Caco-2 (cell line): Measurements from ENCODE around the gene EMC8. TPM values are rescaled to one million over a fixed set of nuclear protein-coding genes. Genes with fewer than 3 reads are reported as not detected.
A peak's percentile ranks its signal among the peaks of the same experiment; 100 is the strongest.
"Not testable (repeated sequence)": the region's sequence is repeated elsewhere in the genome, so short reads cannot be mapped to it uniquely, and the experiment has no call there.

Experiments
- BruUV-seq: library from RNA; stranded (reverse); fragments of 400-500 nt; replicated peaks from 2 replicates; lab custom pipeline; 2021; lab: Mats Ljungman, UMichigan
- CTCF ChIA-PET: fragments of 300-600 bp; sonication (Branson Sonifier 250); formaldehyde crosslinking; loops from one replicate; lab custom pipeline; 2022; ENCODE audit warnings: antibody characterized with exemption; lab: Charles Lee
- POLR2A ChIA-PET: fragments of 300-600 bp; sonication (Branson Sonifier 250); formaldehyde crosslinking; loops from one replicate; lab custom pipeline; 2022; ENCODE audit warnings: antibody characterized with exemption; lab: Charles Lee
- DNase-seq, 2 experiments: peaks; one replicate each; pipeline versions ENCODE4 v3.0.0 to v3.0.0-alpha.2; 2020 to 2022
- H3K27me3 ChIP-seq: replicated peaks from 2 replicates; pipeline ENCODE4 v1.6.0; 2011; ENCODE audit warnings: low read length; ENCODE audit not compliant: control insufficient read depth, insufficient read depth
- H3K36me3 ChIP-seq: 2 replicates; pipeline ENCODE4 v1.5.1; 2011; ENCODE audit warnings: low read length; ENCODE audit not compliant: control insufficient read depth, insufficient read depth
- H3K4me1 ChIP-seq: fragments of 250-450 bp; sonication (Bioruptor Pico); 2 replicates; pipeline ENCODE4 v1.5.1; 2020; ENCODE audit warnings: mild to moderate bottlenecking
- H3K4me3 ChIP-seq: 2 replicates; pipeline ENCODE4 v1.5.1; 2011; ENCODE audit warnings: low read depth, mild to moderate bottlenecking, control low read depth, low read length
- H3K9me3 ChIP-seq: fragments of 250-450 bp; sonication (Bioruptor Pico); 2 replicates; pipeline ENCODE4 v1.5.1; 2020; ENCODE audit warnings: mild to moderate bottlenecking, moderate library complexity
- H3K27ac Mint-ChIP-seq: one replicate; pipeline ENCODE4 v1.8.0; 2022; ENCODE audit warnings: mixed read lengths; ENCODE audit not compliant: unreplicated experiment
- H3K27me3 Mint-ChIP-seq: one replicate; pipeline ENCODE4 v1.8.0; 2022; ENCODE audit warnings: mixed read lengths; ENCODE audit not compliant: insufficient read depth, unreplicated experiment
- H3K36me3 Mint-ChIP-seq: one replicate; pipeline ENCODE4 v1.8.0; 2022; ENCODE audit warnings: mild to moderate bottlenecking, mixed read lengths; ENCODE audit not compliant: insufficient read depth, unreplicated experiment
- H3K4me1 Mint-ChIP-seq: one replicate; pipeline ENCODE4 v1.8.0; 2022; ENCODE audit warnings: low read depth, mixed read lengths; ENCODE audit not compliant: unreplicated experiment
- H3K4me3 Mint-ChIP-seq: one replicate; pipeline ENCODE4 v1.8.0; 2022; ENCODE audit warnings: mild to moderate bottlenecking, moderate library complexity, mixed read lengths; ENCODE audit not compliant: unreplicated experiment
- H3K9me3 Mint-ChIP-seq: one replicate; pipeline ENCODE4 v1.8.0; 2022; ENCODE audit warnings: mixed read lengths; ENCODE audit not compliant: unreplicated experiment
- CTCF ChIP-seq, 2 experiments: fragments of 200-600 bp in 1 of 2; IDR thresholded peaks; 1 replicate in 1 of 2; 2 replicates in 1 of 2; pipeline versions ENCODE4 v1.5.1 to v1.8.0; 2011 to 2022; ENCODE audit warnings: antibody characterized with exemption in 1 of 2, control low read depth in 1 of 2, inconsistent platforms in 1 of 2, low read depth in 1 of 2, low read length in 1 of 2, mild to moderate bottlenecking in 1 of 2, moderate library complexity in 1 of 2; ENCODE audit not compliant: insufficient read depth in 1 of 2, severe bottlenecking in 1 of 2, unreplicated experiment in 1 of 2
- intact Hi-C: fragments of 100-400 bp; cut with micrococcal nuclease; formaldehyde crosslinking; loops from one replicate; pipeline ENCODE4 v1.10.0; 2022; ENCODE audit not compliant: unreplicated experiment
- total RNA-seq: library from RNA; stranded (reverse); gene quantifications from 2 replicates; pipeline ENCODE4 v1.2.3, GENCODE V29; 2022

EMC8 gene
- total RNA-seq, 1 experiment from 2014 or later = 94.7 TPM

DNA sequence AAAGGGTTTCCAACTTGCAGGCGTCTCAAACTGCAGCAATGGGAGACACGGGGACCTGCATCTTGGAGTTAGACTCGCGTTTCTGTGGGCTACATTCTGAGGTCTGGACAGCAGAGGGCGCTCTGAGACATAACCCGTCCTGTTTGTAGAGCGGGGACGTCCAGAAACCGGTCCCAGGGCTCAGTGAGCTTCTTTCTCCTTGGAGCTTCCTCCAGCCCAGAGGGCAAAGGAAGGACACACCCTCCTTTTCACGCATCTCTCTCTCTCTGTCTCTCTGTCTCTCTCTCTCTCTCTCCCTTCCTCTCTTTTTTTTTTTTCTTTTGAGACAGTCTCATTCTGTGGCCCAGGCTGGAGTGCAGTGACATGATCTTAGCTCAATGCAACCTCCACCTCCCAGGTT, 19.9 kb upstream of the EMC8 start:
- no peak overlapping the region for H3K4me3 ChIP-seq
- Mint-ChIP-seq H3K27me3 (no peaks in the 10 kb centered on the region), H3K36me3 (no peaks in the 10 kb centered on the region), H3K9me3 (no peaks in the 10 kb centered on the region), H3K4me1 (peaks cover 7% of the 10 kb centered on the region), H3K27ac (no peak overlapping the region), H3K4me3 (no peak overlapping the region)
- DNase-seq = peak; percentile 90 to 91
- POLR2A ChIA-PET = interaction anchor here (0.6 kb wide), 1 partner anchor 735 kb away, joined by 3 read pairs; no protein-coding TSS in a partner anchor
- BruUV-seq = no TSS peak
- TF ChIP-seq CTCF (IDR thresholded peaks at IDR 0.05; ENCODE audit: insufficient read depth in 1 of 2, low read depth in 1 of 2, low read length in 1 of 2, severe bottlenecking in 1 of 2, unreplicated experiment in 1 of 2) = peak; percentile 82 to 89
- H3K27me3 ChIP-seq = no peaks in the 10 kb centered on the region
- CTCF ChIA-PET = interaction anchor here (0.6 to 3.8 kb wide), 32 partner anchors 9 to 1114 kb away, joined by 3 to 147 read pairs (median 5); partner anchors contain the start of gene IRF8
- intact Hi-C loops = loop anchor here (5.0 kb wide), 1 partner anchor 698 kb away; no protein-coding TSS in a partner anchor
- no peaks in the 10 kb centered on the region for H3K9me3 ChIP-seq
- H3K4me1 ChIP-seq = peaks cover 3% of the 10 kb centered on the region; the same call in 1 of the 2 replicates
- H3K36me3 ChIP-seq = no peaks in the 10 kb centered on the region

DNA sequence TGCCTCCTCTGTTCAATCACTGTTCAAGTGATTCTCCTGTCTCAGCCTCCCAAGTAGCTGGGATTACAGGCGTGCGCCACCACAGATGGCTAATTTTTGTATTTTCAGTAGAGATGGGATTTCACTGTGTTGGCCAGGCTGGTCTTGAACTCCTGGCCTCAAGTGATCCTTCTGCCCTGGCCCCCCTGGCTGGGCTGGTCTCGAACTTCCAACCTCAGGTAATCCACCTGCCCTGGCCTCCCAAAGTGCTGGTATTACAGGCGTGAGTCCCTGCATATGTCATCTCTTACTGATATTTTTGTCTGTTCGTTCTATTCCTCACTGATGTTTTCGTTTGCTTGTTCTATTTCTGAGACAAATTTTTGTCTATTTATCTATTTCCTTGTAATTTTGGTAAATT, 17.9 kb upstream of the EMC8 start:
- H3K9me3 ChIP-seq, H3K27me3 ChIP-seq, H3K36me3 ChIP-seq, H3K27ac Mint-ChIP-seq, H3K9me3 Mint-ChIP-seq, BruUV-seq, CTCF ChIA-PET, H3K4me3 Mint-ChIP-seq, H3K36me3 Mint-ChIP-seq, H3K27me3 Mint-ChIP-seq, DNase-seq, POLR2A ChIA-PET, H3K4me3 ChIP-seq, H3K4me1 ChIP-seq: not testable (repeated sequence)
- intact Hi-C loops = loop anchor here (5.0 kb wide), 1 partner anchor 700 kb away; no protein-coding TSS in a partner anchor
- peaks cover 12% of the 10 kb centered on the region for H3K4me1 Mint-ChIP-seq

DNA sequence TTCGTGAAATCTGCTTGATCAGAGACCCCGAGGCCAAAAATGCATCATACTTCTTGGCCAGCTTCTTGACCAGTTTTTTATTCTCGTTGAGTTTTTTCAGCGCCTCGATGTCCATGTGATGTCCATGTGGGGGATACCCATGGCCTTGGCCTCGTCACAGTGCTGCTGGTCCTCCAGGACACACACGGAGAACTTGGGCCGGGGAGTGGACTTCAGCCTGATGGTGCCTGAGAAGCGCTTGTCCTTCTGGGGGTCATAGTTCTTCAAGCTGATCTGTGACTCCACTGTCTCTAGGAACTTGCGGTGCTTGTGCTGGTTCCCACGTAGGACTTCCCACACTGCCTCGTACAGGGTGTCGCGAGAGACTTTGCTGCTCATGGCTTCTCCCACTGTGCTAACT, 16.8 kb upstream of the EMC8 start:
- Mint-ChIP-seq H3K9me3 (no peaks in the 10 kb centered on the region), H3K4me3 (no peak overlapping the region), H3K27me3 (no peaks in the 10 kb centered on the region), H3K36me3 (no peaks in the 10 kb centered on the region), H3K4me1 (peaks cover 13% of the 10 kb centered on the region), H3K27ac (no peak overlapping the region)
- DNase-seq = no peak
- TF ChIP-seq CTCF (IDR thresholded peaks at IDR 0.05; ENCODE audit: insufficient read depth in 1 of 2, low read depth in 1 of 2, low read length in 1 of 2, severe bottlenecking in 1 of 2, unreplicated experiment in 1 of 2) = no peak
- H3K9me3 ChIP-seq = no peaks in the 10 kb centered on the region
- no peaks in the 10 kb centered on the region; the same call in 1 of the 2 replicates for H3K4me1 ChIP-seq
- H3K4me3 ChIP-seq = no peak overlapping the region
- BruUV-seq = no TSS peak
- intact Hi-C loops = loop anchor here (5.0 kb wide), 1 partner anchor 701 kb away; no protein-coding TSS in a partner anchor
- ChIA-PET POLR2A (no interaction called here), CTCF (no interaction called here)
- H3K36me3 ChIP-seq = no peaks in the 10 kb centered on the region
- no peaks in the 10 kb centered on the region for H3K27me3 ChIP-seq
